D341Med (cell line): ENCODE results near the gene RTL1.

ENCODE experiments used
- DNase-seq: peaks from one replicate; pipeline ENCODE4 v3.0.0; 2012; ENCODE audit warnings: low spot score

RTL1 gene

GRCh38 chr14:100866666-100867630, 36.6 kb downstream of the RTL1 start:
- no peak for DNase-seq

- no peak for DNase-seq
Measured at GRCh38 chr14:100865682-100866591, 37.6 kb downstream of the RTL1 start.

- DNase-seq = no peak
Measured at GRCh38 chr14:100864960-100865681, 38.4 kb downstream of the RTL1 start.

GRCh38 chr14:100864206-100864605, 39.3 kb downstream of the RTL1 start:
- DNase-seq = no peak

GRCh38 chr14:100862793-100863192, 40.7 kb downstream of the RTL1 start:
- DNase-seq = no peak

- DNase-seq = no peak
Measured at GRCh38 chr14:100862277-100862676, 41.2 kb downstream of the RTL1 start.

- no peak for DNase-seq
Measured at GRCh38 chr14:100861937-100862247, 41.6 kb downstream of the RTL1 start.

GRCh38 chr14:100861188-100861936, 42.2 kb downstream of the RTL1 start:
- DNase-seq = no peak

- no peak for DNase-seq
Measured at GRCh38 chr14:100860556-100861187, 42.9 kb downstream of the RTL1 start.

GRCh38 chr14:100859781-100860180, 43.7 kb downstream of the RTL1 start:
- no peak for DNase-seq

- no peak for DNase-seq
Measured at GRCh38 chr14:100858838-100859220, 44.7 kb downstream of the RTL1 start.

GRCh38 chr14:100857923-100858837, 45.3 kb downstream of the RTL1 start:
- no peak for DNase-seq

- DNase-seq = no peak
Measured at GRCh38 chr14:100857233-100857922, 46.1 kb downstream of the RTL1 start.

- DNase-seq = no peak
Measured at GRCh38 chr14:100856056-100856950, 47.2 kb downstream of the RTL1 start.

GRCh38 chr14:100855256-100855930, 48.1 kb downstream of the RTL1 start:
- DNase-seq = no peak

GRCh38 chr14:100854435-100854834, 49.1 kb downstream of the RTL1 start:
- DNase-seq = no peak

- no peak for DNase-seq
Measured at GRCh38 chr14:100851946-100852620, 51.4 kb downstream of the RTL1 start.
